DND-41 (cell line): ENCODE data around the gene FOS.

Experiments used
- ATAC-seq: fragments of 200-7000 bp; cut with Tn5 transposase; 3 replicates; pipeline ENCODE4 v1.9.1; 2021; ENCODE audit warnings: low read depth; ENCODE audit not compliant: insufficient read depth
- DNase-seq: peaks from one replicate; pipeline ENCODE4 v3.0.0-alpha.2; 2020
- H2AFZ ChIP-seq: 2 replicates; pipeline ENCODE4 v1.6.0; 2012; ENCODE audit warnings: low read depth, low read length
- H3K27ac ChIP-seq: 2 replicates; pipeline ENCODE4 v1.5.1; 2012; ENCODE audit warnings: low read length, inconsistent platforms
- H3K27me3 ChIP-seq: fragments of 200-600 bp; sonication (generic); 2 replicates; pipeline ENCODE4 v1.6.0; 2012; ENCODE audit warnings: low read length, mild to moderate bottlenecking, inconsistent platforms; ENCODE audit not compliant: insufficient read depth, poor library complexity
- H3K36me3 ChIP-seq: 2 replicates; pipeline ENCODE4 v1.5.1; 2012; ENCODE audit warnings: low read length, inconsistent platforms; ENCODE audit not compliant: insufficient read depth
- H3K4me1 ChIP-seq: 2 replicates; pipeline ENCODE4 v1.5.1; 2012; ENCODE audit warnings: mild to moderate bottlenecking, low read length; ENCODE audit not compliant: insufficient read depth
- H3K4me2 ChIP-seq: 2 replicates; pipeline ENCODE4 v1.6.0; 2012; ENCODE audit warnings: mild to moderate bottlenecking, moderate library complexity, low read length, inconsistent platforms; ENCODE audit not compliant: insufficient read depth
- H3K4me3 ChIP-seq, 2 experiments: fragments of 200-600 bp in 1 of 2; shearing (Covaris generic) in 1 of 2; 2 replicates each; pipeline ENCODE4 v1.5.1; 2012 to 2016; ENCODE audit warnings: inconsistent platforms in 2 of 2, low read length in 2 of 2, mild to moderate bottlenecking in 2 of 2, low read depth in 1 of 2, moderate library complexity in 1 of 2
- H3K79me2 ChIP-seq: 2 replicates; pipeline ENCODE4 v1.6.0; 2012; ENCODE audit warnings: low read length, inconsistent platforms; ENCODE audit not compliant: insufficient read depth
- H3K9ac ChIP-seq: 2 replicates; pipeline ENCODE4 v1.6.0; 2012; ENCODE audit warnings: low read depth, mild to moderate bottlenecking, inconsistent platforms, low read length, moderate library complexity
- H3K9me3 ChIP-seq: 2 replicates; pipeline ENCODE4 v1.5.1; 2012; ENCODE audit warnings: low read length, moderate library complexity, mild to moderate bottlenecking, inconsistent platforms; ENCODE audit not compliant: insufficient read depth, severe bottlenecking
- H4K20me1 ChIP-seq: 2 replicates; pipeline ENCODE4 v1.6.0; 2012; ENCODE audit warnings: low read length; ENCODE audit not compliant: insufficient read depth
- CTCF ChIP-seq: IDR thresholded peaks from 2 replicates; pipeline ENCODE4 v1.5.1; 2012; ENCODE audit warnings: borderline replicate concordance, low read length, moderate library complexity, mild to moderate bottlenecking; ENCODE audit not compliant: poor library complexity, severe bottlenecking; ENCODE audit errors: extremely low read depth
- EZH2 ChIP-seq: IDR thresholded peaks from 3 replicates; pipeline ENCODE4 v1.6.1; 2012; ENCODE audit warnings: borderline replicate concordance, low read depth, mild to moderate bottlenecking, moderate library complexity, low read length, inconsistent platforms; ENCODE audit not compliant: severe bottlenecking

FOS gene

GRCh38 chr14:75317148-75317547 is 38.5 kb downstream of the FOS start:
- no peak for DNase-seq
- H3K4me1 ChIP-seq, result no peaks in the 10 kb centered on the region

GRCh38 chr14:75318353-75318752 is 39.7 kb downstream of the FOS start:
- no peak overlapping the region for H3K4me3 ChIP-seq
- no peak overlapping the region for H2AFZ ChIP-seq
- no peak overlapping the region for H3K9ac ChIP-seq
- no peaks in the 10 kb centered on the region for H3K9me3 ChIP-seq
- peaks cover 8% of the 10 kb centered on the region for H3K27me3 ChIP-seq
- H3K36me3 ChIP-seq, result no peaks in the 10 kb centered on the region
- no peaks in the 10 kb centered on the region for H3K79me2 ChIP-seq
- H3K4me1 ChIP-seq, result no peaks in the 10 kb centered on the region
- ATAC-seq (no peak), DNase-seq (no peak)
- no peak overlapping the region for H3K4me2 ChIP-seq
- no peak overlapping the region for H3K27ac ChIP-seq
- H4K20me1 ChIP-seq, result no peaks in the 10 kb centered on the region
- TF ChIP-seq CTCF, result no peak
- no peak for TF ChIP-seq EZH2

More at GRCh38 chr14:75317148-75317547, 38.5 kb downstream of the FOS start:
- Histone ChIP-seq H3K4me3 (no peak overlapping the region), H3K9ac (no peak overlapping the region), H2AFZ (no peak overlapping the region), H3K36me3 (no peaks in the 10 kb centered on the region), H4K20me1 (no peaks in the 10 kb centered on the region), H3K27ac (no peak overlapping the region), H3K9me3 (no peaks in the 10 kb centered on the region), H3K4me2 (no peak overlapping the region), H3K79me2 (no peaks in the 10 kb centered on the region), H3K27me3 (peaks cover 2% of the 10 kb centered on the region)
- TF ChIP-seq CTCF, result no peak
- TF ChIP-seq EZH2, result no peak
- no peak for ATAC-seq

- Histone ChIP-seq H2AFZ (no peak overlapping the region), H3K4me3 (no peak overlapping the region), H3K9me3 (no peaks in the 10 kb centered on the region), H3K9ac (no peak overlapping the region), H3K27ac (no peak overlapping the region), H4K20me1 (no peaks in the 10 kb centered on the region), H3K36me3 (no peaks in the 10 kb centered on the region), H3K4me1 (no peaks in the 10 kb centered on the region), H3K27me3 (peaks cover 8% of the 10 kb centered on the region), H3K79me2 (no peaks in the 10 kb centered on the region), H3K4me2 (no peak overlapping the region)
- TF ChIP-seq CTCF (no peak), EZH2 (no peak)
- no peak for ATAC-seq
- DNase-seq, result no peak
Measured at GRCh38 chr14:75319021-75319420, 40.4 kb downstream of the FOS start.

- no peak for TF ChIP-seq CTCF
- no peak for TF ChIP-seq EZH2
- no peaks in the 10 kb centered on the region for H3K79me2 ChIP-seq
- H3K9ac ChIP-seq, result no peak overlapping the region
- H2AFZ ChIP-seq, result no peak overlapping the region
- DNase-seq, result no peak
- H3K4me2 ChIP-seq, result no peak overlapping the region
- no peak overlapping the region for H3K4me3 ChIP-seq
- no peak overlapping the region for H3K27ac ChIP-seq
- ATAC-seq, result no peak
- H3K9me3 ChIP-seq, result no peaks in the 10 kb centered on the region
- peaks cover 8% of the 10 kb centered on the region for H3K27me3 ChIP-seq
- H3K36me3 ChIP-seq, result no peaks in the 10 kb centered on the region
- H3K4me1 ChIP-seq, result no peaks in the 10 kb centered on the region
- no peaks in the 10 kb centered on the region for H4K20me1 ChIP-seq
Measured at GRCh38 chr14:75320196-75320595, 41.6 kb downstream of the FOS start.
